Right ventricle myocardium superior (tissue), 1 donor: Measurements from ENCODE around the gene PTAR1. TPM values are rescaled to one million over a fixed set of nuclear protein-coding genes. Genes with fewer than 3 reads are reported as not detected.

Experiments
- ATAC-seq: fragments of 200-7000 bp; cut with Tn5 transposase; one replicate; pipeline ENCODE4 v1.9.1; 2020; ENCODE audit warnings: mild to moderate bottlenecking; ENCODE audit not compliant: poor library complexity
- DNase-seq: peaks from one replicate; pipeline ENCODE4 v3.0.0-alpha.2; 2020
- intact Hi-C: fragments of 100-400 bp; cut with DNase I; formaldehyde crosslinking; loops from one replicate; pipeline ENCODE4 v1.11.2; 2022
- total RNA-seq: library from RNA; stranded (reverse); fragmentation: NEBNext Ultra II Directional; extraction: Animal tissue kit (Norgen Biotek cat#: 25700); gene quantifications from one replicate; pipeline ENCODE4 v1.2.1, GENCODE V29; 2021
- donor health status: DM: no; HTN: yes; CAD: no; lungs with severe emphysema.

The PTAR1 gene
- total RNA-seq, 1 donor from 2014 or later: 22.5 TPM

GRCh38 chr9:69759021-69759420 lies 790 bp downstream of the PTAR1 start:
- intact Hi-C loops: loop anchor here (5.0 kb wide), 1 partner anchor 87 kb away; the partner anchor contains the start of gene APBA1
- no peak for DNase-seq
- ATAC-seq: peak; percentile 11

DNA sequence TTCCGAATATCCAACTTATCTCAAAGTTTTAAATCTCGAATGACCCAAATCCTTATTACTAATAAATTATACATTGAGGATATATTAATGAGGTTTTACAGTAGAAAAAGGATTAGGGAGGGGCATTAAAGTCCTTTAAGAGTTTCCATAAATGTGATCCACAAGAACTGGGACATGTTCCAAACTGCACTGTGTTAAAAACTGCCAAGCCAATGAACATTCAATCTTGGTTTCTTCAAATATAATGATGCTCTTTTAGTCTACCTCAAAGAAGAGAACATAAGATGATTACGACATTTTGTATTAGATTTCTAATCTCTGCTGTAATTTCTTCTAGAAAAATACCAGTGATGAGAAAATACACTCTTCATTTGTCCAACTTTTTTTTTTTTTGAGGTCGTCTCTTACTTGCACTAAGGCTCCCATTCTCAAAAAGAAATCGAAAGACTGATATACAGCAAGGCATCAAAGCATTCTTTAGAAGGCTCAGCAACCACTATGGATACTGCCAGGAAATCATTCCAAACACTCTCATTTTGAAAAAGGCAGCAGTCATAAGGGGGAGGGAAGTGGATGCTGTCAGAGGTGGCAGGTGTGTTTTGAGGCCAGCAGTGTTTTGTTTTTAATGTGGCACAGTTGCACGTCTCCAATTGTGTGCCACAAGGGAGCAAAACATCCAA lies 1.7 kb downstream of the PTAR1 start:
- DNase-seq (peak; percentile 14), ATAC-seq (no peak)
- intact Hi-C loops: loop anchor here (5.0 kb wide), 1 partner anchor 86 kb away; the partner anchor contains the start of gene APBA1

DNA sequence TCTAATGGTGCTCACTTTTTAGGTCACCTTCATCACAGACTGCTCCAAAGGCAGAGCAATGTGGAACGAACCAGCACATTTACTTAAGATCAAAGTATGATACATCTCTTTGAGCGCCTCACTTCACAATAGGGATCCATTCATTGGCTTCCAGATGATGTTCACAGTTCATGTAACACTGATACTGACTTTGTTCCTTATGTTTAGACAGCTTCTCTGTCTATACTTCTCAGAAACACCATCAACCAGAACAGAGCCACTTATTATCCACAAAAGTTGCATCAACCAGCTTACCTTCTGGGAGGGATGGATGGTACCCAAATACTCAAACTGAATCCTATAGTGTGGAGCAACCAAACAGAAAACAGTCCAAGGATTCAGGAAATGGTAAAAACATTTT lies 4.6 kb downstream of the PTAR1 start:
- intact Hi-C loops: loop anchor here (5.0 kb wide), 1 partner anchor 83 kb away; the partner anchor contains the start of gene APBA1
- ATAC-seq: no peak
- no peak for DNase-seq

DNA sequence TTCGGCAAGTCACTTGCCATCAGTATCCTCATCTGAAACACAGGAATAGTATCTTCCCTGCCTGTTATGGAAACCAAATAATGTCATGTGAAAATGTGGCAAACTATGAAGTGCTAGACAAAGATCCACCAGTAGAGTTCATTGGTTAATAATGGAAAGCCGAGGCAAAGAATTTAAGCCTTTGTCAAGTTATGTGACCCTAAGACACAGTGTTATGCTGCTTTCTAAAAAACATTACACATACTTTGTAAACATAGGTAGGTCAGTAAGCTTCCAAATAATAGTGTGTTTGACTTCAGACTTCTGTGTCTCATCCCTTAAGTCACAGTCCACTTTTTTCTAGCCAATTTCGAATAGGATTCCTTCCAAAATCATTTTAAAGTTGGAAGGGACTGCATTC lies 6.0 kb downstream of the PTAR1 start:
- no peak for DNase-seq
- no peak for ATAC-seq
- intact Hi-C loops: no loop called here

- intact Hi-C loops: no loop called here
- ATAC-seq: no peak
These were observed 9.7 kb downstream of the PTAR1 start for GRCh38 chr9:69750085-69750484.

GRCh38 chr9:69748304-69748703 lies 11.5 kb downstream of the PTAR1 start:
- DNase-seq (no peak), ATAC-seq (no peak)
- intact Hi-C loops: no loop called here

More at GRCh38 chr9:69750085-69750484, 9.7 kb downstream of the PTAR1 start:
- no peak for DNase-seq

DNA sequence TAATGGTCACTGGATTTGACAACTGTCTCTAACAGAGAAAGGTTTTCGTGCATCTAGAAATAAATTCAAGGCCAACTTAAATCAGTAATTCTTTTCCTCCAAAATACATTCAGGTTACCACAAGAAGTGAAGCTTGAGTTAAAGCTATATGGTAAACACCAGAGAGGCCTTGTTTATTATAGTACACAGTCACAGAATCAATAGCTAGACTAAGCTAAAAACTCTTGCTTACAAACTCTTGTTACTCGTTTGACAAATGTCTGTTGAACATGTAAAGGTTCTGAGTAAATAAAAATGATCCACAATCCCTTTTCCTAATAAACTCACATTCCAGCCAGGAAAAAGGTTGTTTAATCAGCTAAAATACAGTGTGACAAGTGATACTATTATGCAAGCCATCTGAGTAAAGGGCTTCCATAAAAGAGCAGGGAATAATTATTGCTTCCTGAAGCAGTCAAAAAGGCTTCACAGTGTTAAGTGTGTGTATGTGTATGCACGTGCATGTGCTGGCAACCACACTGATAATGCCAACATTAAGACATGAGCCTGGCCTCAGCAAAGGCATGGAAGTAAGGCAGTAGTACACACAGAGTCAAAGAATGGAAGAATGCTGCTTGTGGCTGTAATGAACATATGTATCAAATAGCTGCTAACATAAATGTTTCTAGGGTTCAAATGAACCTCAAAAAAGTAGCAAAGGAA lies 12.8 kb downstream of the PTAR1 start:
- intact Hi-C loops: no loop called here
- ATAC-seq (no peak), DNase-seq (no peak)

DNA sequence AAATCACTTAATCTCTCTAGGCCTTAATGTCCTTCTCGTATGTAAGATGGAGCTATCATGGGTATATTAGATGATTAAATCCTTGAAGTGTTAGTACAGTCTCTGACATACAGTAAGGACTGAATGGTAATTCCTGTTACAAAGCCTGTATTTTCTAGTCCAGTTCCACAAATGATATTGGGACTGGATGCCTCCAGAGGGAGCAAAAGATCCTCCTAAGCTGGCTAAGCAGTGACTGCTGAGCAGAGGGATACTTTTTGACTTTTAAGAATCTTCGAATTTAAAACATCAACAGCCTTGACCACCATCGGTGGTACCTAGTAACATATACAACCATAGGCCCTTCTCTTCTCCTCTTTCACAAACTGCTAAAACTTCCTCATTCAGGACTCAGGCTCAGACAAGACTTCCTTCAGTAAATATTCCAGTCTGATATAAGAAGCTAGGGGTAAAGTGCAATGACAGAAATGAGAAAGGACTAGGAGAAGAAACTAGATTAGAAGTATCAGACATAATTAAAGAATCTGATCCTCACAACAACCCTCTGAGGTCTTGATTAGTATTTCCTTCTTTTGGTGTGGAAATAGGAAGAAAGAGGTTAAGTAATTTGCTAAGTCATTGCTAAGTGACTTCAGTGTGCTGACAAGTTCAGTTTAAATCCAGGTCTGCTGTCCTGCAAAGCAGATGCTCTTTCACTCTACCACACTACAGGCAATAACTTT lies 13.9 kb downstream of the PTAR1 start:
- DNase-seq (no peak), ATAC-seq (peak; percentile 39)
- intact Hi-C loops: no loop called here

- ATAC-seq (no peak), DNase-seq (no peak)
- intact Hi-C loops: no loop called here
These were observed 15.0 kb downstream of the PTAR1 start for GRCh38 chr9:69744688-69745380.

DNA sequence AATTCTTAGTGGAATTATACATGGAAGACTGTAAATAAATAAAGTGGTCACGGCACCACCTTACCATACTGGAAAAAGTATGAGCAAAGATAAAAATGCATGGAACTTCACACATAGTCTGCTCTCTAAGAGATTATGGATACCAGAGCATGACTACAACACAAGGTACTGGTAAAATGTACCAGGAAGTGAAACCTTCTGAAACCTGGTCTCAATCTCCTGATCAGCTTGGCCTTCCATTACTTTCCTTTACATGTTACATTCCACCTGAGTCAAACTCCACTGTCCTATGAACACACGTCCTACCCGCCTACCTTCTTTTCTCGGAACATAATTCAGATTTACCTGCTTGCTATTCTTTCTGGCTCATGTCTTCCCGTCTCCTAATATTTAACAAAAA lies 15.9 kb downstream of the PTAR1 start:
- ATAC-seq (no peak), DNase-seq (no peak)
- intact Hi-C loops: no loop called here

DNA sequence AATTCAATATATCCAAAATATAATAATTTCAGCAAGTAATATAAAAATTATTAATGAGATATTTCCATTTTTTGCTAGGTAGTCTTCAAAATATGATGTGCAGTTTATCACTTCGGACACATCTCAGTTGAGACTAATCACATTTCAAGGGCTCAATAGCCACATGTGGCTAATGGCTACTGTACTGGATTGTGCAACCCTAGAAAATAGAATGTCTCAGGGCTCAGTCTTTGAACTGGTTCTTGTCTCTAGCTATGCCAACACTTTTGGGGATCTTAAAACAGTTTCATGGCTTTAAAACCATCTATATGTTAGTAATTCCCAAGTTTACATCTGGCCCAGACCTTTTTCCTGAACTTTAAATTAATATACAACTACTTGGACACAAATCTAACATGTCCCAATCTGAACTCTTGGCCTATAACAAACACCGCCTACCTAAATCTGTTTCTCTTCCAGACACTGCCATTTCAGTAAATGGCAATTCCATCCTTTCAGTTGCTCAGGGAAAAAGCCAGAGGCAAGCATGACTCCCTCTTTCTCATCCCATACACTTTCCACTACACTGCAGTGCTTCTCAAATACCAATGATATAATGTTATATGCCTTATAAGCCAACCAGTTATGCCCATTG lies 18.8 kb downstream of the PTAR1 start:
- no peak for DNase-seq
- no peak for ATAC-seq
- intact Hi-C loops: no loop called here

- DNase-seq (no peak), ATAC-seq (no peak)
- intact Hi-C loops: no loop called here
These were observed 28.5 kb downstream of the PTAR1 start for GRCh38 chr9:69731348-69731747.

- DNase-seq: no peak
- no peak for ATAC-seq
- intact Hi-C loops: no loop called here
These were observed 39.8 kb downstream of the PTAR1 start for GRCh38 chr9:69719983-69720382.

- ATAC-seq (no peak), DNase-seq (no peak)
- intact Hi-C loops: no loop called here
These were observed 40.4 kb downstream of the PTAR1 start for GRCh38 chr9:69719367-69719766.

- intact Hi-C loops: no loop called here
- ATAC-seq: no peak
- DNase-seq: no peak
These were observed 41.6 kb downstream of the PTAR1 start for GRCh38 chr9:69718218-69718617.

DNA sequence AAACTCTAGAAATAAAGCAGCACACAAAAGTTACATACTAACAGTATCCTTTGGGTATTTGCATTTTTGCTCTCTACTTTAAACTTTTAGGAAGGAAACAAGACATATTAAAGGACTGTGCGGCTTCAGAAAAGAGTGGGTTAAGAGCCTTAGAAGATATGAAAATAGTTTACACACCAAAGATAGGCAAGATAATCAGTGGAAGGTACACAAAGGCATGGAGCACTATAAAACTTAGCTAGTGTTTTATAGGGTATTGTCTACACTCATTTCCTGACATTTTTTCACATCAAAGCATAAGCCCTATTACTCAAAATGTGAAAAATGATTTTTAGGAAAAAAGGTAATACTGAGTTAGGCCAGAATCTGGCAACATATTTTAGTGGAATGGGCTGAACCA lies 44.0 kb downstream of the PTAR1 start:
- intact Hi-C loops: no loop called here
- ATAC-seq (no peak), DNase-seq (no peak)

- DNase-seq (no peak), ATAC-seq (no peak)
These were observed 44.7 kb downstream of the PTAR1 start for GRCh38 chr9:69715096-69715495.

DNA sequence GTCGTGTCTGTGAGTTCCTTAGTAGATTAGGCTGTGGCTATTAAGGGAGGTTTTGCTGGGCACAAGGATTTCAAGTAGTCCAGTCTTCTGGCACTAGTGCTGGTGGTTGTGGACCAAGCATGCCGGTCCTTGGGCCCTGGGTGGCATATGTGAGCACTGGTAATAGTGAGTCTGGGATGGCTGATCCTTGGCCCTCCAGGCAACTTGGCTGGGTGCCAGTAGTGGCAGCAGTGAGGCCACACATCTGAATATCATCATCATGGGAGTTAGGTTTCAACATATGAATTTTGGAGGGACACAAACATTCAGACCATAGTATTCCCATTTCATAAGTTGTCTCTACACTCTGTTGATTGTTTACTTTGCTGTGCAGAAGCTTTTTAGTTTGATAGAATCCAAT lies 62.3 kb downstream of the PTAR1 start:
- DNase-seq (no peak), ATAC-seq (no peak)
- intact Hi-C loops: no loop called here

More at GRCh38 chr9:69715096-69715495, 44.7 kb downstream of the PTAR1 start:
- intact Hi-C loops: no loop called here

GRCh38 chr9:69696802-69697201 lies 63.0 kb downstream of the PTAR1 start:
- no peak for DNase-seq
- intact Hi-C loops: no loop called here
- ATAC-seq: no peak
